HG03442 (cell line): ENCODE results near the gene UPF1.
"Not testable (repeated sequence)": the region's sequence is repeated elsewhere in the genome, so short reads cannot be mapped to it uniquely, and the experiment has no call there.

ENCODE experiments used
- ATAC-seq: cut with Tn5 transposase; IDR thresholded peaks from one replicate; pipeline ENCODE4 v1.9.1; 2021; ENCODE audit warnings: mild to moderate bottlenecking, moderate library complexity; ENCODE audit not compliant: unreplicated experiment

UPF1 gene

GRCh38 chr19:18798384-18799352 is 33.1 kb upstream of the UPF1 start:
- ATAC-seq = no peak

DNA sequence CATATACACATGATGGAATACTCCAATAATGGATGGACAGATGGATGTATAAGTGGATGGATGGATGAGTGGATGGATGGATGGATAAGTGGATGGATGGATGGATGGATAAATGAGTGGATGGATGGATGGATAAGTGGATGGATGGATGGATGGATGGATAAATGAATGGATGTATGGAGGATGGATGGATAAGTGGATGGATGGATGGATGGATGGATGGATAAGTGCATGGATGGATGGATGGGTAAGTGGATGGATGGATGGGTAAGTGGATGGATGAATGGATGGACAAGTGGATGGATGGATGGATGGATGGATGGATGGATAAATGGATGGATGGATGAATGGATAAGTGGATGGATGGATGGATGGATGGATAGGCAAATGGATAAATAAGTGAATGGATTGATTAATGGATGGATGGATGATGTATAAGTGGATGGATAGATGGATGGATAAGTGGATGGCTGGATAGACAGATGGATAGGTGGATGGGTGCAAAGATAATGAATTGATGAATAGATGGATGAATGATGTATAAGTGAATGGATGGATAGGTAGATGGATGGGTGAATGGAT is 32.3 kb upstream of the UPF1 start:
- no peak for ATAC-seq

DNA sequence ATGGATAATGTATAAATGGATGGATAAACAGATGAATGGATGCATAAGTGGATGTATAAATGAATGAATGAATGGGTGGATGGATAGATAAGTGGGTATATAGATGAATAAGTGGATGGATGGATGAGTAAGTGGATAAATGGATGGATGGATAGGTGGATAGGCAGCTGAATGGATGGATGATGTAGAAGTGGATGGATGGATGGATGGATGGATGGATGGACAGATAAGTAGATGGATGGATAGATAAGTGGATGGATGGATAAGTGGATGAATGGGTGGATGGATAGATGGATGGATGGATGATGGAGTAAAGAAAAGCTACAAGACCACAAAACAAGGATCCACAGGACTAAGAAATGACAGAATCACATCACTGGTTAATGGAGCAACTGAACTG is 31.7 kb upstream of the UPF1 start:
- ATAC-seq = no peak

DNA sequence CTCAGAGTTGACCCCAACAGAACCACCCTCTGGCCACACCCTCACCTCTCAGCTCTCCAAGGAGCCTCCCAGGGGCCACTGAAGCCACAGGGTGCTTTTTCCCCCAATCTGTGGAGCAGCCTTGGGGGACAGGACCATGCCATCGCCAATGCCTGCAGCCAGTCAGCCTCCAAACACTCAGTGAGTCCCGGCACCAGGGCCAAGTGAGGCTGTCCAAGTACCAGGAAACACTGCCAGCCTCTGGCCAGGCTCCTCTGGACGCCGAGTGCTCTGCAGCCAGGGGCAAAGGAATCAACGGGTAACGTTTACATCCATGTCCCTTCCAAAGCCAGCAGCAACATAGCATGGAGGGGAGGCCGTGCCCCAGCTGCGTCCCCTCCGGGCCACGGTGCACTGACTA is 31.1 kb upstream of the UPF1 start:
- ATAC-seq = no peak

GRCh38 chr19:18802354-18802753 is 29.4 kb upstream of the UPF1 start:
- no peak for ATAC-seq

- no peak for ATAC-seq
Measured at GRCh38 chr19:18803550-18804138, 28.1 kb upstream of the UPF1 start.

DNA sequence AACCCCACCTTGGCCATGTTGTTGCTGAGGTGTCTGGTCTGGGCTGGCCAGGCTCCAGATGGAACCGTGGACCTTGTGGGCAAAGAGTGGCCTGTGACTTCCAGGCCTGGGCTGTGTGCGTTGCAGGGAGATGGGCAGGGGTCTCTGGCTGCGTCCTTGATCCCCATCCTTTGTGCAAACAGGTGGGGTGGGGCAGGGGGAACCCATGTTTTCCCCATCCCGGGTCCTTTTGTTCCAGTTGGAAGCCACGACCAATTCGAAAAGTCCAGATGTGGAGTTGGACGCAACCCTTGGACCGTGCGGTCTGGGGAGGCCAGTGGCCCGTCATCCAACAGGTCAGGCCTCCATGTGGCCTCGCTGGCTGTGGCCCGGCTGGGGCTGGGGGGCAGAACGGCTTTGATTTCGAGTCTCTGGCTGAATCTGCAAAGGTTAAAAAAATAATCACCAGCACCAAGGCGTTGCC is 27.6 kb upstream of the UPF1 start:
- no peak for ATAC-seq

- ATAC-seq = no peak
Measured at GRCh38 chr19:18804643-18805042, 27.1 kb upstream of the UPF1 start.

DNA sequence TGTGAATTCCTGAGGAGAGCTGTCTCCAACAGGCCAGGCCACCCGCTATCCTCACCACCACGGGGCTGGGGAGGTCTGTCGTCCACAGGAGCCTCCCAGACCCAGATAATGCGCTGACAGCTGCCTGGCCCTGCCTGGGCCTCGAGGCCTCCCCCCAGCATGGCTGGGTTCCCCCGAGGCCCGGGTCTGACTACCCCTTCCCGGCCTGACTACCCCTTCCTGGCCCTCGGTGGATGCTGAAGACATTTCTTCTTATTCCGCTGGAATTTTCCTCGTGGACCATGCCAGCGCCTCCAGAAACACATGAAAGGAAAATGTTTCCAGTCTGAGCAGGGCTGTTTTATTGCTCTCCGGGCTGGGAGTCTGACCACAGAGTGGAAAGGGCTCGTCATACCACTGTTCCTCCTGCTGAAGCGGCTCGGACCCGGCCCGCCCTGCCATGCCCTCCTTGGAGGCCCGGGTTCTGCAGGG is 23.9 kb upstream of the UPF1 start:
- no peak for ATAC-seq

DNA sequence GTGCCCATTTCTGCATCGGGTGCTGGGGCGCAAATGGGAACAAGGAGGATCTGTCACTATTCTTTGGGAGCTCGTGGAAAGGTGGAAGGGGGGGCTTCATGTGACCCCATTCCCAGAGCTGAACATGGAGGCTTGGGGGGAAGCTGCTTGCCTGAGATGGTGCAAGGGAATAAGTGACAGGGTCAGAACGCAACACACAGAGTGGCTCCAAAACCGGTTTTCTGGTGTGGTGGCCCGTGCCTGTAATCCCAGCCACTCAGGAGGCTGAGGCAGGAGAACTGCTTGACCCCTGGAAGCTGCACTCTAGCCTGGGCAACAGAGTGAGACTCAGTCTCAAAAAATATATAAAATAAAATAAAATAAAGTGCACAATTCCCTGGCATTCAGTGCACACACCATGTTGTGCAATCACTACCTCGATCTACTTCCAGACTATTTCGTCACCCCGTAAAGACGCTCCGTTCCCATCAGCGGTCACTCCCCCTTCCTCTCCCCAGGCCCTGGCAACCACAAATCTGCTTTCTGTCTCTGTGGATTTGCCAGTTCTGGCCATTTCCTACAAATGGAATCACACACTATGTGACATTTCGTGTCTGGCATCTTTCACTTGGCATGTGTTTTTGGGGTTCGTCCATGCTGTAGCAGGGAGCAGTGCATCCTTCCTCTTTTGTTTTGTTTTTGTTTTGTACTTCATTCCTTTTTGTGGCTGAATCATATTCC is 22.4 kb upstream of the UPF1 start:
- ATAC-seq = no peak

DNA sequence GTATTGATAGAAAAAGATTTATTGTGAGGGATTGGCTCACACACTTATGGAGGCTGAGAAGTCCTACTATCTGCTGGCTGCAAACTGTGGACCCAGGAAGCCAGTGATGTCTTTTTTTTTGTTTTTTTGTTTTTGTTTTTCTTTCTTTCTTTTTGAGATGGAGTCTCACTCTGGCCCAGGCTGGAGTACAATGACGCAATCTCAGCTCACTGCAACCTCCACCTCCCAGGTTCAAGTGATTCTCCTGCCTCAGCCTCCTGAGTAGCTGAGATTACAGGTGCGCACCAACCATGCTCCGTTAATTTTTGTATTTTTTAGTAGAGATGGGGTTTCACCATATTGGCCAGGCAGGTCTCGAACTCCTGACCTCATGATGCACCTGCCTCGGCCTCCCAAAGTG is 20.1 kb upstream of the UPF1 start:
- not testable (repeated sequence) for ATAC-seq

DNA sequence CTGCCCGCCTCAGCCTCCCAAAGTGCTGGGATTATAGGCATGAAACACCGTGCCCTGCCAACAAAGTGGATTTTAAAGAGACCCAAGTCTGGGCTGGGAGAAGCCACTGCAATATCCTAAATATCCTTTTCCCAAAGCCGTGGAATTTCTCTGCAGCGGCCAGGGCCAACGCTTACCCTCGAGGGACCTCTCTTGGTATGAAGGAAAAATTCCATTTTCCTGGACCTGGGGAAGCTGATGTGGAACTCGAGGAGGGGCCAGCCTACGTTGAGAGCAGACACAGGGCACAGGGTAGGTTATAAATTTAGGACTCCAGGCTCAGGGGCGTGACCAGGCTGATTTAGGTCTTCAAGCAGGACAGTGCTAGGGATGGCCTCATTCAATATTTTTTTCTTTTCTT is 17.7 kb upstream of the UPF1 start:
- ATAC-seq = no peak

DNA sequence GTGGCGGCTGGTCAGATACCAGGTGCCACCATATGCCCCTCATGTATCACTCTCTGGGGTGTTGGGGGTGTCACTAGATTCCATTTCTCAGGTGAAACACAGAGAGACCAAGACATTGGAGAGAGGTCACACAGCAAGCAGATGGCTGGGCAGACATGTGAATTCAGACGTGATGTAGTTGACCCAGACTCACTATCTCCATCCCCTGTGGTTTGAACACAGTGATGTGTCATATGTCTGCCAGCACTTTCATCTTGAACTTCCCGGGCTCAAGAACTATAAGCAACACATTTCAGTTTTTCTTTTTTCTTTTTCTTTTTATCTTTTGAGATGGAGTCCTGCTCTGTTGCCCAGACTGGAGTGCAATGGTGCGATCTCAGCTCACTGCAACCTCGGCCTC is 16.1 kb upstream of the UPF1 start:
- ATAC-seq = no peak

DNA sequence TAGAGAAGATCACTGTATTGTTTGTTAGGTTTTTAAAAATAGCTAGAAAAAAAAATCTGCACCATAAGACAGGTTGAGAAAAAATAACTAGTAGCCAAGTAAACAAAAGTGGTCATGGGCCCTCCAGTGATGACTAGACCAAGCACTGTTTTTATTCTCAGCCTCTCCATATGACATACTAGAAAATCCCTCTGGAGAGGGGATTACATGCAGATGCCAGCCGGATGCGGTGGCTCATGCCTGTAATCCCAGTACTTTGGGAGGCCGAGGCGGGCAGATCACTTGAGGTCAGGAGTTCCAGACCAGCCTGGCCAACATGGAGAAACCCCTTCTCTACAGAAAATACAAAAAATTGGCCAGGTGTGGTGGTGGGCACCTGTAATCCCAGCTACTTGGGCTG is 15.1 kb upstream of the UPF1 start:
- ATAC-seq = not testable (repeated sequence)

DNA sequence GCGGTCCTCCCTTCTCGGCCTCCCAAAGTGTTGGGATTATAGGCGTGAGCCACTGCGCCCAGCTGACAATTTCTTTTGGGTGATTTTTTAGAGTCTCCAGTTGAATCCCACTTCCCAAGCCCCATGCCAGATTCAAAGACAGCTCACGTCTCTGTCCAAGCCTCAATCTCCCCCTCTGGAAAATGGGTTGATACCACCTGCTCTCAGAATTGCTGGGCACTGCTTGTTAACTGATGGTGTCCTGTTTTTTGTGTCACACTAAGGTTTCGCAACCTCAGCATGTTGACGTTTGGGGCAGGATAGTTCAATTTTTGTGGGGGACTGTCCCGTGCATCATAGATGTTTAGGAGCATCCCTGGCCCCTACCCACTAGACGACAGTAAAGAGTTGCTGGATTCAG is 14.2 kb upstream of the UPF1 start:
- ATAC-seq = no peak

DNA sequence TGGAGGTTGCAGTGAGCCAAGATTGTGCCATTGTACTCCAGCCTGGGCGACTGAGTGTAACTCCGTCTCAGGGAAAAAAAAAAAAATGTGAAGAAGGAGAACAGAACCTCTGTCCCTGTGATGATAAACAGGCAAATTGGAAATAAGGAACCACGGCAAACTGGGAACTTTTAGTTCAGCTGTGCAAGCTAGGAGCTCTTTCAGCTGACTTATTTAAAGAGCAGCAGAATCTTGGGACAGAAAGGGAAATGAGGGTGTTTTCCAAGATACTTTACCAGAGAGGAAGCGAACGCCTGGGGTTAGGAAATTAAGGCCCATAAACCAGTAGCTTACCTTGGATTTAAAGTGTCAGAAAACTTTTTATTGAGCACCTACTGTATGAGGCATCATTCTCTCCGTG is 3.0 kb upstream of the UPF1 start:
- no peak for ATAC-seq

DNA sequence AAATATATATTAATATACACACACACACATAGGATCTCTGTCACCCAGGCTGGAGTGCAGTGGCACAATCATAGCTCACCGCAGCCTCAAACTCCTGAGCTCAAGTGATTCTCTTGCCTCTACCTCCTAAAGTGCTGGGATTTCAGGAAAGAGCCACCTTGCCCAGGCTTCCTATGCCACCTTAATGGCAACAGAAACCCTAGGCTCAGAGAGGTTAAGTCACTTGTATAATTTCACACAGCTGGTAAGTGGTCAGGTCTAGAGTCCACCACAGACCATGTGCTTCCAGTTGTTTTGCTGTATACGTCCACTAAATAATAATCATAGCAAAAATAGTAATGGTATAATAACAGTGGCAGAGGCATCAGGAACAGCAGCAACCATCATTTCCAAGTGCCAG is 1.3 kb upstream of the UPF1 start:
- ATAC-seq = no peak

- peak; percentile 33 for ATAC-seq
Measured at GRCh38 chr19:18832306-18833140, 764 bp downstream of the UPF1 start.

- no peak for ATAC-seq
Measured at GRCh38 chr19:18833141-18833476, 1.4 kb downstream of the UPF1 start.

GRCh38 chr19:18833849-18834643 is 2.3 kb downstream of the UPF1 start:
- ATAC-seq = no peak
